H9 (cell line): ENCODE results near the gene RAB33B. TPM values are rescaled to one million over a fixed set of nuclear protein-coding genes. Genes with fewer than 3 reads are reported as not detected.

Experiments used
- DNase-seq: peaks from one replicate; pipeline ENCODE4 v3.0.0-alpha.2; 2017
- H2AFZ ChIP-seq: one replicate; pipeline ENCODE4 v1.6.1; 2013; ENCODE audit warnings: mild to moderate bottlenecking, low read length, control low read depth, moderate library complexity
- H2AK5ac ChIP-seq: 2 replicates; pipeline ENCODE4 v1.6.1; 2013; ENCODE audit warnings: low read length, control low read depth, mixed read lengths; ENCODE audit not compliant: insufficient read length
- H2BK120ac ChIP-seq: one replicate; pipeline ENCODE4 v1.6.1; 2013; ENCODE audit warnings: low read depth, mild to moderate bottlenecking, low read length, control low read depth, inconsistent platforms; ENCODE audit not compliant: poor library complexity, severe bottlenecking
- H2BK12ac ChIP-seq: 2 replicates; pipeline ENCODE4 v1.6.1; 2013; ENCODE audit warnings: low read length, control low read depth, mixed read lengths, low read depth; ENCODE audit not compliant: insufficient read length
- H2BK15ac ChIP-seq: 2 replicates; pipeline ENCODE4 v1.6.1; 2013; ENCODE audit warnings: low read depth, low read length, control low read depth
- H2BK20ac ChIP-seq: one replicate; pipeline ENCODE4 v1.6.1; 2013; ENCODE audit warnings: low read depth, mild to moderate bottlenecking, low read length, control low read depth, inconsistent platforms; ENCODE audit not compliant: poor library complexity, severe bottlenecking
- H2BK5ac ChIP-seq: 2 replicates; pipeline ENCODE4 v1.6.1; 2013; ENCODE audit warnings: low read length, control low read depth, mixed read lengths; ENCODE audit not compliant: insufficient read length
- H3K14ac ChIP-seq: 2 replicates; pipeline ENCODE4 v1.6.1; 2013; ENCODE audit warnings: low read length, control low read depth; ENCODE audit not compliant: insufficient read depth
- H3K18ac ChIP-seq: 2 replicates; pipeline ENCODE4 v1.6.1; 2013; ENCODE audit warnings: low read depth, mild to moderate bottlenecking, mixed read lengths, low read length, control low read depth; ENCODE audit not compliant: insufficient read length
- H3K23ac ChIP-seq: 2 replicates; pipeline ENCODE4 v1.6.1; 2013; ENCODE audit warnings: low read length, control low read depth, mixed read lengths, low read depth; ENCODE audit not compliant: insufficient read length
- H3K23me2 ChIP-seq: 2 replicates; pipeline ENCODE4 v1.6.1; 2013; ENCODE audit warnings: low read depth, mild to moderate bottlenecking, mixed read lengths, low read length, control low read depth; ENCODE audit not compliant: insufficient read length, poor library complexity, severe bottlenecking
- H3K27ac ChIP-seq: 2 replicates; pipeline ENCODE4 v1.5.1; 2013; ENCODE audit warnings: low read length, control low read depth, mixed read lengths, low read depth; ENCODE audit not compliant: insufficient read length
- H3K27me3 ChIP-seq: 2 replicates; pipeline ENCODE4 v1.6.1; 2013; ENCODE audit warnings: low read length, control low read depth, inconsistent platforms; ENCODE audit not compliant: insufficient read depth
- H3K4ac ChIP-seq: 2 replicates; pipeline ENCODE4 v1.6.1; 2013; ENCODE audit warnings: low read depth, mild to moderate bottlenecking, control low read depth, inconsistent platforms, low read length, moderate library complexity
- H3K4me1 ChIP-seq: 2 replicates; pipeline ENCODE4 v1.6.1; 2013; ENCODE audit warnings: low read length, control low read depth, inconsistent platforms; ENCODE audit not compliant: insufficient read depth
- H3K4me2 ChIP-seq: 2 replicates; pipeline ENCODE4 v1.6.1; 2013; ENCODE audit warnings: low read length, control low read depth, mixed read lengths; ENCODE audit not compliant: insufficient read length, insufficient read depth
- H3K56ac ChIP-seq: 2 replicates; pipeline ENCODE4 v1.6.1; 2013; ENCODE audit warnings: low read depth, mild to moderate bottlenecking, mixed read lengths, low read length, control low read depth; ENCODE audit not compliant: insufficient read length
- H3K79me1 ChIP-seq: 2 replicates; pipeline ENCODE4 v1.6.1; 2013; ENCODE audit warnings: low read depth, mild to moderate bottlenecking, moderate library complexity, low read length, control low read depth, inconsistent platforms; ENCODE audit not compliant: insufficient read depth, poor library complexity, severe bottlenecking
- H3K79me2 ChIP-seq: 2 replicates; pipeline ENCODE4 v1.6.1; 2013; ENCODE audit warnings: low read length, control low read depth, inconsistent platforms; ENCODE audit not compliant: insufficient read depth
- H3K9ac ChIP-seq: 2 replicates; pipeline ENCODE4 v1.6.1; 2013; ENCODE audit warnings: low read length, control low read depth, mixed read lengths; ENCODE audit not compliant: insufficient read length; ENCODE audit errors: extremely low read depth
- H3K9me3 ChIP-seq: one replicate; pipeline ENCODE4 v1.6.1; 2013; ENCODE audit warnings: low read depth, low read length, inconsistent platforms; ENCODE audit not compliant: control insufficient read depth
- H3T11ph ChIP-seq: one replicate; pipeline ENCODE4 v1.6.1; 2013; ENCODE audit warnings: mild to moderate bottlenecking, low read length, control low read depth, inconsistent platforms
- H4K20me1 ChIP-seq: one replicate; pipeline ENCODE4 v1.6.1; 2013; ENCODE audit not compliant: control insufficient read depth, insufficient read length, insufficient read depth
- H4K5ac ChIP-seq: 2 replicates; pipeline ENCODE4 v1.6.1; 2013; ENCODE audit warnings: low read depth, mild to moderate bottlenecking, mixed read lengths, low read length, control low read depth; ENCODE audit not compliant: insufficient read length
- H4K8ac ChIP-seq: replicated peaks from 2 replicates; pipeline ENCODE4 v1.6.1; 2013; ENCODE audit warnings: low read length, control low read depth, mixed read lengths, low read depth; ENCODE audit not compliant: insufficient read length
- H4K91ac ChIP-seq: 2 replicates; pipeline ENCODE4 v1.6.1; 2013; ENCODE audit warnings: low read depth, mild to moderate bottlenecking, moderate library complexity, mixed read lengths, low read length, control low read depth; ENCODE audit not compliant: insufficient read length
- H3K27ac Mint-ChIP-seq, 3 experiments: 2 replicates in 2 of 3; 3 replicates in 1 of 3; pipeline ENCODE4 v1.8.0; 2020 to 2021; ENCODE audit warnings: mixed read lengths in 3 of 3, mild to moderate bottlenecking in 1 of 3, moderate library complexity in 1 of 3
- H3K27me3 Mint-ChIP-seq: 2 replicates; pipeline ENCODE4 v1.8.0; 2021; ENCODE audit warnings: low read depth, mild to moderate bottlenecking, moderate library complexity, mixed read lengths
- H3K36me3 Mint-ChIP-seq, 3 experiments: 2 replicates in 2 of 3; 3 replicates in 1 of 3; pipeline ENCODE4 v1.8.0; 2020 to 2021; ENCODE audit warnings: low read depth in 3 of 3, mixed read lengths in 3 of 3; ENCODE audit not compliant: insufficient read depth in 1 of 3
- H3K4me1 Mint-ChIP-seq, 2 experiments: 2 replicates each; pipeline ENCODE4 v1.8.0; 2020; ENCODE audit warnings: mixed read lengths in 2 of 2
- H3K4me3 Mint-ChIP-seq, 2 experiments: 2 replicates in 1 of 2; 3 replicates in 1 of 2; pipeline ENCODE4 v1.8.0; 2020 to 2021; ENCODE audit warnings: mild to moderate bottlenecking in 2 of 2, mixed read lengths in 2 of 2, moderate library complexity in 1 of 2
- H3K9me3 Mint-ChIP-seq, 2 experiments: 2 replicates in 1 of 2; 3 replicates in 1 of 2; pipeline ENCODE4 v1.8.0; 2020; ENCODE audit warnings: mild to moderate bottlenecking in 2 of 2, mixed read lengths in 2 of 2, moderate library complexity in 1 of 2
- WGBS: extraction: QIAGEN DNeasy Blood & Tissue Kit; methylation state at CpG from one replicate; pipeline ENCODE4 v1.1.7; 2013; ENCODE audit warnings: missing lambda C conversion rate, low lambda C conversion rate, mixed read lengths; ENCODE audit not compliant: insufficient read length; ENCODE audit errors: extremely low coverage; 5-methylcytosine and 5-hydroxymethylcytosine counted together
- total RNA-seq: library from RNA; stranded (reverse); gene quantifications from 2 replicates; pipeline ENCODE4 v1.2.1, GENCODE V29; 2021
- TF ChIP-seq, protein P1 (sequence below): fragments of 200-600 bp; sonication (generic); conservative IDR thresholded peaks from 3 replicates; pipeline ENCODE4 v1.8.0; 2021; ENCODE audit warnings: antibody characterized with exemption, mild to moderate bottlenecking

The RAB33B gene
- total RNA-seq, 1 experiment from 2014 or later: 7.7 TPM

DNA sequence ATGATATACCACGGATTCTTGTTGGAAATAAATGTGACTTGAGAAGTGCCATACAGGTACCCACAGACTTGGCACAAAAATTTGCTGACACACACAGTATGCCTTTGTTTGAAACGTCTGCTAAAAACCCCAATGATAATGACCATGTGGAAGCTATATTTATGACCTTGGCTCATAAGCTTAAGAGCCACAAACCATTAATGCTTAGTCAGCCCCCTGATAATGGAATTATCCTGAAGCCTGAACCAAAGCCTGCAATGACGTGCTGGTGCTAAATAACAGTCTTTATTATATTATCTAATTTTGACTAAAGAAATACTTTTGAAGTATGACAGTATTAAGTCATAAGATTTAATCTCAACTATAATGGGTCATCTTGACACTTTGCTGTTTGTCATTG, 18.9 kb downstream of the RAB33B start:
- Histone ChIP-seq H2AFZ (no peak overlapping the region), H3K23ac (no peak overlapping the region), H3K14ac (no peak overlapping the region), H3K9me3 (no peaks in the 10 kb centered on the region), H3K79me1 (peaks cover 4% of the 10 kb centered on the region), H3K4ac (no peak overlapping the region), H3K27ac (no peak overlapping the region), H2BK20ac (no peak overlapping the region), H3K23me2 (no peaks in the 10 kb centered on the region), H3K4me2 (no peak overlapping the region), H4K20me1 (no peaks in the 10 kb centered on the region), H2BK12ac (no peak overlapping the region), H2BK120ac (no peak overlapping the region), H3K4me1 (no peaks in the 10 kb centered on the region), H3K56ac (no peak overlapping the region), H3T11ph (no peak overlapping the region), H3K18ac (no peak overlapping the region), H4K91ac (no peak overlapping the region), H2BK5ac (no peak overlapping the region), H4K5ac (no peak overlapping the region), H4K8ac (no peak overlapping the region), H3K9ac (no peak overlapping the region), H2BK15ac (no peak overlapping the region), H3K27me3 (no peaks in the 10 kb centered on the region), H3K79me2 (peaks cover 10% of the 10 kb centered on the region; the same call in 1 of the 2 replicates), H2AK5ac (no peak overlapping the region)
- H3K27me3 Mint-ChIP-seq: no peaks in the 10 kb centered on the region
- peaks cover 5 to 19% of the 10 kb centered on the region in 2 experiments; a peak in 4 of 5 replicates for H3K9me3 Mint-ChIP-seq
- H3K27ac Mint-ChIP-seq: no peak overlapping the region
- peaks cover 25 to 44% (median 26%) of the 10 kb centered on the region in 3 experiments for H3K36me3 Mint-ChIP-seq
- no peak for DNase-seq
- peaks cover 9 to 11% of the 10 kb centered on the region in 2 experiments; a peak in 2 of 4 replicates for H3K4me1 Mint-ChIP-seq
- no peak overlapping the region for H3K4me3 Mint-ChIP-seq
- TF ChIP-seq, protein P1, sequence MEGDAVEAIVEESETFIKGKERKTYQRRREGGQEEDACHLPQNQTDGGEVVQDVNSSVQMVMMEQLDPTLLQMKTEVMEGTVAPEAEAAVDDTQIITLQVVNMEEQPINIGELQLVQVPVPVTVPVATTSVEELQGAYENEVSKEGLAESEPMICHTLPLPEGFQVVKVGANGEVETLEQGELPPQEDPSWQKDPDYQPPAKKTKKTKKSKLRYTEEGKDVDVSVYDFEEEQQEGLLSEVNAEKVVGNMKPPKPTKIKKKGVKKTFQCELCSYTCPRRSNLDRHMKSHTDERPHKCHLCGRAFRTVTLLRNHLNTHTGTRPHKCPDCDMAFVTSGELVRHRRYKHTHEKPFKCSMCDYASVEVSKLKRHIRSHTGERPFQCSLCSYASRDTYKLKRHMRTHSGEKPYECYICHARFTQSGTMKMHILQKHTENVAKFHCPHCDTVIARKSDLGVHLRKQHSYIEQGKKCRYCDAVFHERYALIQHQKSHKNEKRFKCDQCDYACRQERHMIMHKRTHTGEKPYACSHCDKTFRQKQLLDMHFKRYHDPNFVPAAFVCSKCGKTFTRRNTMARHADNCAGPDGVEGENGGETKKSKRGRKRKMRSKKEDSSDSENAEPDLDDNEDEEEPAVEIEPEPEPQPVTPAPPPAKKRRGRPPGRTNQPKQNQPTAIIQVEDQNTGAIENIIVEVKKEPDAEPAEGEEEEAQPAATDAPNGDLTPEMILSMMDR: no peak
- no CpG with 5 or more reads among the region's 3 CpGs for WGBS
